H1 (cell line): ENCODE data around the gene QPCT. TPM values are rescaled to one million over a fixed set of nuclear protein-coding genes. Genes with fewer than 3 reads are reported as not detected.
A peak's percentile ranks its signal among the peaks of the same experiment; 100 is the strongest.

Source experiments
- ASH2L ChIP-seq: fragments of 200-600, 300-600 bp; sonication (generic); IDR thresholded peaks from one replicate; pipeline ENCODE4 v1.7.1; 2017; ENCODE audit warnings: low read length
- CBX8 ChIP-seq: fragments of 300-800, 300-1000 bp; sonication (generic); IDR thresholded peaks from 2 replicates; pipeline ENCODE4 v1.7.1; 2016; ENCODE audit warnings: low read depth, low read length, borderline replicate concordance
- CHD1 ChIP-seq: IDR thresholded peaks from 2 replicates; pipeline ENCODE4 v1.6.1; 2012; ENCODE audit warnings: low read depth, low read length, improper control_type of control experiment
- CHD2 ChIP-seq: IDR thresholded peaks from 2 replicates; pipeline ENCODE4 v1.6.1; 2012; ENCODE audit warnings: low read length, improper control_type of control experiment
- CTBP2 ChIP-seq: IDR thresholded peaks from 2 replicates; pipeline ENCODE4 v1.7.0; 2011; ENCODE audit warnings: borderline replicate concordance, mild to moderate bottlenecking, moderate library complexity, mixed read lengths, low read length; ENCODE audit not compliant: insufficient read depth, insufficient read length
- HDAC6 ChIP-seq: IDR thresholded peaks from one replicate; pipeline ENCODE4 v1.7.1; 2012; ENCODE audit warnings: low read depth, mild to moderate bottlenecking, inconsistent platforms, low read length, moderate library complexity
- KDM4A ChIP-seq: IDR thresholded peaks from one replicate; pipeline ENCODE4 v1.7.1; 2012; ENCODE audit warnings: low read depth, mild to moderate bottlenecking, moderate library complexity, low read length, inconsistent platforms; ENCODE audit not compliant: severe bottlenecking
- MAFK ChIP-seq: IDR thresholded peaks from 2 replicates; pipeline ENCODE4 v1.6.1; 2012; ENCODE audit warnings: low read depth, mild to moderate bottlenecking, improper control_type of control experiment, low read length
- MAX ChIP-seq: IDR thresholded peaks from 2 replicates; pipeline ENCODE4 v1.6.1; 2012; ENCODE audit warnings: inconsistent platforms
- PHF8 ChIP-seq: fragments of 200-600 bp; sonication (generic); conservative IDR thresholded peaks from 2 replicates; pipeline ENCODE4 v1.7.1; 2012; ENCODE audit warnings: low read depth, mild to moderate bottlenecking, inconsistent platforms, low read length, moderate library complexity
- POLR2A ChIP-seq, 2 experiments: IDR thresholded peaks; 1 replicate in 1 of 2; 2 replicates in 1 of 2; pipeline ENCODE4 v1.6.1; 2011; ENCODE audit warnings: low read depth in 2 of 2, low read length in 2 of 2, mild to moderate bottlenecking in 2 of 2; ENCODE audit errors: control extremely low read depth in 1 of 2
- RAD21 ChIP-seq, 2 experiments: IDR thresholded peaks in 1 of 2; conservative IDR thresholded peaks in 1 of 2; 2 replicates each; pipeline ENCODE4 v1.6.1; 2011; ENCODE audit warnings: low read depth in 2 of 2, low read length in 2 of 2, improper control_type of control experiment in 1 of 2, inconsistent platforms in 1 of 2, mild to moderate bottlenecking in 1 of 2, moderate library complexity in 1 of 2
- RBBP5 ChIP-seq: IDR thresholded peaks from 2 replicates; pipeline ENCODE4 v1.7.1; 2012; ENCODE audit warnings: low read depth, mild to moderate bottlenecking, inconsistent platforms, low read length, moderate library complexity, borderline replicate concordance
- RFX5 ChIP-seq: IDR thresholded peaks from 2 replicates; pipeline ENCODE4 v1.6.1; 2011; ENCODE audit warnings: low read depth, low read length, improper control_type of control experiment, borderline replicate concordance
- RXRA ChIP-seq: IDR thresholded peaks from 2 replicates; pipeline ENCODE4 v1.6.1; 2011; ENCODE audit warnings: low read depth, mild to moderate bottlenecking, low read length, moderate library complexity; ENCODE audit not compliant: insufficient read depth
- SIN3A ChIP-seq, 2 experiments: IDR thresholded peaks in 1 of 2; conservative IDR thresholded peaks in 1 of 2; 2 replicates each; pipeline ENCODE4 v1.6.1; 2011 to 2012; ENCODE audit warnings: low read length in 2 of 2, improper control_type of control experiment in 1 of 2, low read depth in 1 of 2, mild to moderate bottlenecking in 1 of 2
- SIRT6 ChIP-seq: IDR thresholded peaks from one replicate; pipeline ENCODE4 v1.7.1; 2012; ENCODE audit warnings: low read length, inconsistent platforms
- SIX5 ChIP-seq: IDR thresholded peaks from 2 replicates; pipeline ENCODE4 v1.6.1; 2011; ENCODE audit warnings: mild to moderate bottlenecking, low read depth, low read length
- SUZ12 ChIP-seq: fragments of 200-600 bp; sonication (generic); IDR thresholded peaks from 2 replicates; pipeline ENCODE4 v1.6.1; 2012; ENCODE audit warnings: mild to moderate bottlenecking, inconsistent platforms, low read length, moderate library complexity, mixed read lengths
- TAF1 ChIP-seq: IDR thresholded peaks from 2 replicates; pipeline ENCODE4 v1.6.1; 2011; ENCODE audit warnings: mild to moderate bottlenecking, low read depth, low read length
- TBP ChIP-seq: IDR thresholded peaks from 2 replicates; pipeline ENCODE4 v1.6.1; 2011; ENCODE audit warnings: low read depth, low read length, improper control_type of control experiment
- TCF12 ChIP-seq: IDR thresholded peaks from 2 replicates; pipeline ENCODE4 v1.6.1; 2011; ENCODE audit warnings: low read depth, mild to moderate bottlenecking, low read length
- USF2 ChIP-seq: IDR thresholded peaks from 2 replicates; pipeline ENCODE4 v1.6.1; 2011; ENCODE audit warnings: low read length, improper control_type of control experiment
- polyA plus RNA-seq, 7 experiments: library from polyadenylated mRNA; depleted of rRNA in 3 of 7; stranded (reverse) in 5 of 7; unstranded in 2 of 7; fragments of >200 nt in 5 of 7; fragments of 200-250 nt in 2 of 7; gene quantifications; 1 replicate in 5 of 7; 2 replicates in 1 of 7; 4 replicates in 1 of 7; pipeline versions ENCODE4 v1.2.1 to v1.2.3, GENCODE V29; 2011 to 2013; ENCODE audit warnings: missing spikeins in 2 of 7, mixed read lengths in 2 of 7
- total RNA-seq: library from RNA; stranded (reverse); fragmentation: NEBNext Ultra II Directional; extraction: Animal tissue kit (Norgen Biotek cat#: 25700); gene quantifications from 2 replicates; pipeline ENCODE4 v1.2.1, GENCODE V29; 2021

The QPCT gene
- total and polyA plus RNA-seq, 2 of the 8 experiments (the other 6 are each of a cell fraction or from before 2014, with no cell fraction given), result 4.0 to 4.3 TPM

GRCh38 chr2:37323781-37324535 lies 20.5 kb upstream of the QPCT start (continued):
- TF ChIP-seq USF2 (no peak), HDAC6 (no peak), SUZ12 (no peak), MAX (peak; percentile 55), CTBP2 (no peak), TAF1 (0 out of 2 replicates have a peak, but pooled peaks have one; percentile 11), ASH2L (peak; percentile 75), MAFK (no peak), KDM4A (no peak), CBX8 (no peak), SIRT6 (no peak), RFX5 (no peak), CHD2 (no peak), CHD1 (no peak), SIN3A (conservative IDR thresholded peaks at IDR 0.05 in 1 of 2, IDR thresholded peaks at IDR 0.05 in 1 of 2; ENCODE audit: low read depth in 1 of 2, low read length in 2 of 2) (peak; percentile 20 to 63; a peak in 2 of 4 replicates), TBP (no peak), RXRA (no peak), RBBP5 (peak; percentile 92; the same call in 1 of the 2 replicates), PHF8 (peak; percentile 30; the same call in 1 of the 2 replicates), SIX5 (no peak), TCF12 (no peak), POLR2A (IDR thresholded peaks at IDR 0.05; ENCODE audit: control extremely low read depth in 1 of 2, low read depth in 2 of 2, low read length in 2 of 2) (peak; percentile 30 to 65), RAD21 (IDR thresholded peaks at IDR 0.05 in 1 of 2, conservative IDR thresholded peaks at IDR 0.05 in 1 of 2; ENCODE audit: low read depth in 2 of 2, low read length in 2 of 2) (no peak)
